Measurements from ENCODE around the gene ACSL3. TPM values are rescaled to one million over a fixed set of nuclear protein-coding genes. Genes with fewer than 3 reads are reported as not detected.

Gene ACSL3
- total and polyA plus RNA-seq, 2 experiments from 2014 or later, result 48.6 to 61.5 TPM

DNA sequence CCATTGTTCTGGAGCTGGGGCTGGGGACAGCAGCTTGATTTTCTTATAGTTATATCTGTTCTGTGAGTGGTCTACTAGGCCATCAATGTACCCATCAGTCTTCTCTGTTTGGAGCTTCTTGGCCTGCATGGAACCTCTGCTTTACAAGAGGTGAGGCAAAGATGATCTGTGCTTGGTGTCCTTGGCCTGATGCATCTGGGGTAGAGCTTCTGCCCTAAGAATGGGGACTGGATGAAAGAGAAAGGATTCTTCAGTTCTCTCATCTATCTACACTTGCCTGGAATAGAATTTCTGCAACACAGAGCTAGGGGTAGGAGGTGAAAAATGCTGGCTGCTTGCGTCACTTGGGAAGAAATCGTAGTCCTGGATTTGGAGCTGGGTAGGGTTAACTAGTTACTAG is 46.2 kb downstream of the ACSL3 start:
- no peaks in the 10 kb centered on the region for H3K9me2 ChIP-seq (ENCODE audit: insufficient read depth)
- no peak overlapping the region for H3K4me3 ChIP-seq
- H3K9me3 ChIP-seq (ENCODE audit: low read depth), result no peaks in the 10 kb centered on the region
- in situ Hi-C loops (cut with MboI), result loop anchor here (10.0 kb wide), 1 partner anchor 212 kb away; no protein-coding TSS in a partner anchor
- H3K27me3 ChIP-seq (replicated peaks; ENCODE audit: insufficient read depth), result no peaks in the 10 kb centered on the region
- TF ChIP-seq EZH2phosphoT487 (IDR thresholded peaks at IDR 0.05; ENCODE audit: insufficient read depth, low read depth) (no peak), EZH2 (IDR thresholded peaks at IDR 0.05; ENCODE audit: insufficient read depth, poor library complexity, severe bottlenecking) (no peak)
- no peak for DNase-seq
- H3K4me1 ChIP-seq (ENCODE audit: insufficient read depth), result peaks cover 38% of the 10 kb centered on the region
- H2AFZ ChIP-seq, result no peak overlapping the region
- H3K4me2 ChIP-seq (ENCODE audit: unreplicated experiment), result no peak overlapping the region
- no peaks in the 10 kb centered on the region; the same call in 1 of the 2 replicates for H4K20me1 ChIP-seq (ENCODE audit: insufficient read depth)
- WGBS, 2 experiments (ENCODE audit: low coverage in 1 of 2, low lambda C conversion rate in 2 of 2, missing lambda C conversion rate in 2 of 2), result 98 to 100% methylated on average over 2 of the region's 2 CpGs
- H3K79me2 ChIP-seq (ENCODE audit: insufficient read depth), result peaks cover 91% of the 10 kb centered on the region
- 0 out of 2 replicates have a peak, but pooled peaks cover 3% of the 10 kb centered on the region for H3K36me3 ChIP-seq (ENCODE audit: low read depth)
- peaks cover 33% of the 10 kb centered on the region for H3F3A ChIP-seq (ENCODE audit: insufficient read depth)
- H3K27ac ChIP-seq, result no peak overlapping the region
- no peak overlapping the region for H3K9ac ChIP-seq

GRCh38 chr2:222907790-222908441 is 47.1 kb downstream of the ACSL3 start:
- Histone ChIP-seq H3K79me2 (ENCODE audit: insufficient read depth) (peaks cover 91% of the 10 kb centered on the region), H3F3A (ENCODE audit: insufficient read depth) (peaks cover 31% of the 10 kb centered on the region), H3K36me3 (ENCODE audit: low read depth) (0 out of 2 replicates have a peak, but pooled peaks cover 3% of the 10 kb centered on the region), H3K4me2 (ENCODE audit: unreplicated experiment) (no peak overlapping the region), H3K4me1 (ENCODE audit: insufficient read depth) (peaks cover 44% of the 10 kb centered on the region), H3K9me2 (ENCODE audit: insufficient read depth) (no peaks in the 10 kb centered on the region), H4K20me1 (ENCODE audit: insufficient read depth) (no peaks in the 10 kb centered on the region; the same call in 1 of the 2 replicates), H3K27ac (no peak overlapping the region), H3K4me3 (no peak overlapping the region), H3K9ac (no peak overlapping the region), H3K27me3 (replicated peaks; ENCODE audit: insufficient read depth) (no peaks in the 10 kb centered on the region), H2AFZ (no peak overlapping the region), H3K9me3 (ENCODE audit: low read depth) (no peaks in the 10 kb centered on the region)
- WGBS, 2 experiments (ENCODE audit: low coverage in 1 of 2, low lambda C conversion rate in 2 of 2, missing lambda C conversion rate in 2 of 2), result 91 to 92% methylated on average over 10 of the region's 10 CpGs
- TF ChIP-seq EZH2 (IDR thresholded peaks at IDR 0.05; ENCODE audit: insufficient read depth, poor library complexity, severe bottlenecking), result no peak
- TF ChIP-seq EZH2phosphoT487 (IDR thresholded peaks at IDR 0.05; ENCODE audit: insufficient read depth, low read depth), result no peak
- in situ Hi-C loops (cut with MboI), result loop anchor here (10.0 kb wide), 1 partner anchor 213 kb away; no protein-coding TSS in a partner anchor
- peak; percentile 72 for DNase-seq

DNA sequence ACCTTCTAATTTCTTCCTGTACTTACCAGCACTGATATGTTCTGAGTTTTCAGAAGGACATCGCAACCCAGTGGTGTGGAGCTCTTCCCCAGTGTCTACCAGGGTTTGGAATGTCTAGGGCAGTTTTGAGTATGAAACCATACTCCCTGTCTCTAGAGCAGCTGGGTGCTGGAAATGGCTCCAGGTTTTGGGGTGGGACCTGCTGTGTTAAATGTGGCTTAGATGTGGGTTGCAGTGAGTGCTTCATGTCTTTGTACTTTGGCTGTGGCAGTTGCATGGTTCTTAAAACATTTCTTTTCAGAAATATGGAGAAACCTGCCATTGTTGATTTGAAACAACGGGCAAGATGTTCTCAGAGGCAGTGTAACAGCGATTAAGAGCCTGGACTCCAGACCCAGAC is 48.5 kb downstream of the ACSL3 start:
- H3K4me2 ChIP-seq (ENCODE audit: unreplicated experiment), result no peak overlapping the region
- H3K79me2 ChIP-seq (ENCODE audit: insufficient read depth), result peaks cover 94% of the 10 kb centered on the region
- H3F3A ChIP-seq (ENCODE audit: insufficient read depth), result peaks cover 18% of the 10 kb centered on the region
- peaks cover 34% of the 10 kb centered on the region for H3K4me1 ChIP-seq (ENCODE audit: insufficient read depth)
- no peaks in the 10 kb centered on the region for H3K9me3 ChIP-seq (ENCODE audit: low read depth)
- H3K27ac ChIP-seq, result no peak overlapping the region
- WGBS, 2 experiments (ENCODE audit: low coverage in 1 of 2, low lambda C conversion rate in 2 of 2, missing lambda C conversion rate in 2 of 2), result 98 to 100% methylated on average over 3 of the region's 3 CpGs
- no peak overlapping the region for H2AFZ ChIP-seq
- no peak for DNase-seq
- no peak for TF ChIP-seq EZH2phosphoT487 (IDR thresholded peaks at IDR 0.05; ENCODE audit: insufficient read depth, low read depth)
- TF ChIP-seq EZH2 (IDR thresholded peaks at IDR 0.05; ENCODE audit: insufficient read depth, poor library complexity, severe bottlenecking), result no peak
- no peak overlapping the region for H3K4me3 ChIP-seq
- H3K9ac ChIP-seq, result no peak overlapping the region
- H3K27me3 ChIP-seq (replicated peaks; ENCODE audit: insufficient read depth), result no peaks in the 10 kb centered on the region
- in situ Hi-C loops (cut with MboI), result loop anchor here (10.0 kb wide), 1 partner anchor 214 kb away; no protein-coding TSS in a partner anchor
- H3K9me2 ChIP-seq (ENCODE audit: insufficient read depth), result no peaks in the 10 kb centered on the region
- H4K20me1 ChIP-seq (ENCODE audit: insufficient read depth), result no peaks in the 10 kb centered on the region; the same call in 1 of the 2 replicates
- H3K36me3 ChIP-seq (ENCODE audit: low read depth), result 0 out of 2 replicates have a peak, but pooled peaks cover 3% of the 10 kb centered on the region

- peaks cover 7% of the 10 kb centered on the region; the same call in 1 of the 2 replicates for H3F3A ChIP-seq (ENCODE audit: insufficient read depth)
- no peaks in the 10 kb centered on the region for H3K9me2 ChIP-seq (ENCODE audit: insufficient read depth)
- H3K4me1 ChIP-seq (ENCODE audit: insufficient read depth), result peaks cover 35% of the 10 kb centered on the region
- peak overlapping the region; percentile 24 for H3K4me2 ChIP-seq (ENCODE audit: unreplicated experiment)
- H3K9me3 ChIP-seq (ENCODE audit: low read depth), result no peaks in the 10 kb centered on the region
- peak; percentile 44 for DNase-seq
- no peak overlapping the region for H3K27ac ChIP-seq
- H3K79me2 ChIP-seq (ENCODE audit: insufficient read depth), result peaks cover 98% of the 10 kb centered on the region
- H3K9ac ChIP-seq, result 0 out of 2 replicates have a peak overlapping the region, but pooled peaks have one; percentile 16
- in situ Hi-C loops (cut with MboI), result no loop called here
- 27 to 29% methylated on average over 2 of the region's 2 CpGs for WGBS, 2 experiments (ENCODE audit: low coverage in 1 of 2, low lambda C conversion rate in 2 of 2, missing lambda C conversion rate in 2 of 2)
- no peak for TF ChIP-seq EZH2 (IDR thresholded peaks at IDR 0.05; ENCODE audit: insufficient read depth, poor library complexity, severe bottlenecking)
- no peak for TF ChIP-seq EZH2phosphoT487 (IDR thresholded peaks at IDR 0.05; ENCODE audit: insufficient read depth, low read depth)
- H3K27me3 ChIP-seq (replicated peaks; ENCODE audit: insufficient read depth), result no peaks in the 10 kb centered on the region
- 0 out of 2 replicates have a peak, but pooled peaks cover 3% of the 10 kb centered on the region for H3K36me3 ChIP-seq (ENCODE audit: low read depth)
- H3K4me3 ChIP-seq, result no peak overlapping the region
- H2AFZ ChIP-seq, result no peak overlapping the region
- no peaks in the 10 kb centered on the region; the same call in 1 of the 2 replicates for H4K20me1 ChIP-seq (ENCODE audit: insufficient read depth)
These were observed 51.3 kb downstream of the ACSL3 start for GRCh38 chr2:222912117-222912516.

All from GM23248 (cell line).